GM18907 (cell line): ENCODE results near the gene DCP2.
A peak's percentile ranks its signal among the peaks of the same experiment; 100 is the strongest.
"Not testable (repeated sequence)": the region's sequence is repeated elsewhere in the genome, so short reads cannot be mapped to it uniquely, and the experiment has no call there.

Source experiments
- ATAC-seq: cut with Tn5 transposase; IDR thresholded peaks from one replicate; pipeline ENCODE4 v1.9.1; 2021; ENCODE audit warnings: mild to moderate bottlenecking, moderate library complexity; ENCODE audit not compliant: unreplicated experiment

Gene DCP2

DNA sequence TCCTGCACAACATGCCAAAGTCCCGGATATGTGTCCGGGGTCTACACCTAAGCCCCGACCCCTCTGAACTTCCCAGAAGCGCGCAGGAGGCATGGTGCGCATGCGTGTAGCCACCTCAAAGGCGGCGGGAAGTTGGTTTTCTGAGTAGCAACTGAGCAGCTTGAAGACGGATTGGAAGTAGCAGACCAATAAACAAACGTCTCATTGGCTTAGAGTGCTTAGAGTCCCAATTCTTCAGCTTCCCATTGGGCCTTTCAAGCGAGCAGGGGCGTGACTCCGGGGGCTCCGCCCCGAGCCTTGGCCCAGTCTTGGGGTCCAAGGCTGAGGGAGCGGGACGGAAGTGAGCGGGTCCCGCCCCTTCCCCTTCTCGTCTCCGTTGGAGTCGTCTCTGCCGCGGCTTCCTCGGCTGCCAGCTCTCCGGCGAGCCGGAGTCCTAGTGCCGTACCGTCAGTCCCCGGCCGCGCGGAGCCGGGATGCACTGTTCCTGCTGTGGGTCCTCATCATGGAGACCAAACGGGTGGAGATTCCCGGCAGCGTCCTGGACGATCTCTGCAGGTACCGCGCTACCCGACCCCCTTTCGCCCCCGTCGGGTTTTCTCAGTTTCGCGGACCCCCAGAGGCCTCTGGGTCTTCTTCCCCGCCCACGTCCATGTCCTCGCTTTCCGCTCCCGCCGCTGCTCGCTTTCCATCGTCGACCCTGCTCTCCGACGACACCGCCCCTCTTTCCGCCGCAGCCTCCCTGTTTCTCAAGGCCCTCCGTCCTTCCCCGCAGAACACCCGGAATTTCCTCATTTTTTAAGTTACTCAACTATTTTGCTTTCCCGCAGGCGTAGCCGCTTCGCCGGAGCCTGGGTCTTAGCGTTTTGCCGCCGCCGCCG, at the start of gene DCP2:
Gene DCP2 (plus strand): TSS at position 367 of the 878 bp plus-strand sequence. CDS start 136 bp downstream, at position 503.
- ATAC-seq = peak; percentile 98

DNA sequence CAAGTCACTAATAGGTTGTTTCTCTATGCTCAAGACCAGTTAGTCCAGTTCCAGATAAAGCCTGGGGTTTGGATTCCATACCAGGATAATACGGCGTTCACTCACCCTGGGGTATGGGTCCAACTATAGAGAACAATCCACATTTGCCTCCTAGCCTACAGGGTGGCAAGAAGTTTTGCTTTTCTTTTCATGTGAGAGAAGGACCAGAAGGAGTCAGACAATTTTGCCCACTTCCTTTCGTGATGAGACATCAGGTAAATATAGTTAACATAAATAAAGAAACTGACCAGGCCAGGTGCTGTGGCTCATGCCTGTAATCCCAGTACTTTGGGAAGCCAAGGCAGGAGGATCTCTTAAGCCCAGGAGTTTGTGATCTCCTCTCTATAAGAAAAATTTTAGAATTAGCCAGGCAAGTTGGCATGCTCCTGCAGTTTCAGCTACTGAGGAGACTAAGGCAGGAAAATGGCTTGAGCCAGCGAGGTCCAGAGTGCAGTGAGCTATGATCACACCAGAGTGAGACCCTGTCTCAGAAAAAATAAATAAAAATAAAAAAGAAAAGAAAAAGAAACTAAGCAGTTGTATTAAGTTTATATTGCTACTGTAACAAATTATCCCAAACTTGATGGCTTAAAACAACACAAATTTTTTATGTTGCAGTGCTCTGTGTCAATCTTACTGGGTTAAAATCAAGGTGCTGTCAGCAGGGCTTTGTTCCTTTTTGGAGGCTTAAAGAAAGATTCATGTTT, 47.1 kb upstream of the DCP2 start:
- ATAC-seq = peak; percentile 81

DNA sequence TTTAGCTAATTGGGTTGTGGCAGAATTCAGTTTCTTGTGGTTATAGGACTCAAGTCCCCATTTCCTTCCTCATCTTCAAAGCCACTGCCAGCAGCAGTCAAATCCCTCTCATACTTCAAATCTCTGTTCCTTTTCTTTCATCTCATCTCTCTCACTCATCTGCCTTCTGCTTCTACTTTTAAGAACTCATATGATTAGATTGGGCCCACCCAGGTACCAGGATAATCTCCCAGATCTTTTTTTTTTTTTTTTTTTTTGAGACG, 46.6 kb upstream of the DCP2 start:
- peak; percentile 41 for ATAC-seq

DNA sequence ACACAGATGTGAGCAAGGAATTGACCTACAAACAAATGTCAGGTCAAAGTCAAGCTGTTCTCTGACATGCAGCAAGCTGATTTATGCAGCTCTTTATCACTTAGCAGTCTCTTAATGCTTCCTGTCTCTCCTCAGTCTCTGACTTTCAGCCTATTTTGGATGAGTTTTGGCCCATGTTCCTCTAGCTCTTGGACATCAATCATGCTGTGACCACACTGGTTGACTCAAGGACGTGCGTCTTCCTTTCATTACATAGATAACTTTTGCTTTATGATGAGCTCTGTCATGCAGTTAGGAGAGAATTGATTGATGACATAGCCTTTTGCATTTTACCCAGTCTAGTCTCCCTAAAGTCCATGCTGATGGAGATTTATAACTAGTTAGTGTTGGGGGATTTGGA, 45.1 kb upstream of the DCP2 start:
- no peak for ATAC-seq

DNA sequence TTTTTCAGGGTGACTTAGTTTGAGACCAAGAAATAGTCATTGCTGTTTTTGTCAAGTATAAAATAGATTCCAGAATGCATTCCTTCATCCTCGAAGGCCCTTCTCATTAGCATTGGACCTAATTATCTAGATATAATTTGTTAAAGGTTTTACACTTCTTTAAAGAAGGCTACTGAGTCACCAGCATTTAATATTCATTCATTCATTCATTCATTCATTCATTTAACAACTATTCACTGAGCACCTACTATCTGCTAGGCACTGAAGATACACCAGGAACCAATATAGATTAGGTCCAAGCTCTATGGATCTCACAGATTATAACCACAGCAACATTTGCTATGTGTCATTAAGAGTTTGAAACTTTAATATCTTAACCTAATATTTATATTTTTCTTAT, 43.5 kb upstream of the DCP2 start:
- ATAC-seq = no peak

DNA sequence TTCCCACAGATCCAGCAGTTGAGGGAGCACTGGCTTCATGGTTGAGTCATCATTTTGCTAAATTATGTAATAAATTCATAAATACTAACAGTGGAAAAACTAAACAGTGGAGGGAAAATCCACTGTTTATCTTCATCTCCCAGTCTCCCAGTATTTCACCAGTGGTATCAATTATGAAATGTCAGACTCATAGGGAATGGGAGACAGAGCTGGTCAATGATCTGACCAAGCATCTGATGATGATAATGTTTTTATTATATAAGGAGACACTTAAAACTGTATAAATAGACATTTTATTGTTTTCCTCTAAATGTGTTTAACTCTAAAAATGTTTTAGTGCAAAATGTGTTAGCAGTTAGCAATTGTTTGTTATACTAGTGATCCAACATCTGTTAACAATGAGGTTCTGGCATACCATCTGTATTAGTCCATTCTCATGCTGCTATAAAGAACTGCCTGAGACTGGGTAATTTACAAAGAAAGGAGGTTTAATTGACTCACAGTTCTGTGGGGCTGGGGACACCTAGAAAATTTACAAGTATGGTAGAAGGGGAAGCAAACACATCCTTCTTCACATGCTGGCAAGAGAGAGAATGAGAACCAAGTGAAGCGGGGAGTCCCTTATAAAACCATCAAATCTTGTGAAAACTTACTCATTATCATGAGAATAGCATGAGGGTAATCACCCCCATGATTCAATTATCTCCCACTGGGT, 42.8 kb upstream of the DCP2 start:
- no peak for ATAC-seq

DNA sequence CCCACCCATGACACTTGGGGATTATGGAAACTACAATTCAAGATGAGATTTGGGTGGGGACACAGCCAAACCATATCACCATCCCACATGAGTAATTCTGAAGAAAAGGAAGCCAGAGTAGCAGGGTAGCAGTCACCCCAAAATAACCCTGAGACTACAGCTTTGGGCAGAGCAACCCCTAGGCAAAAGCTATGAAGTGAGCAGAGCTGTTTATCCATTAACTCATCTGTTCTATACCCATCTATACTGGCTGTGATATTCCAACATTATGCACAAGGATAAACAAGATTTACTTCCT, 42.3 kb upstream of the DCP2 start:
- ATAC-seq = no peak

DNA sequence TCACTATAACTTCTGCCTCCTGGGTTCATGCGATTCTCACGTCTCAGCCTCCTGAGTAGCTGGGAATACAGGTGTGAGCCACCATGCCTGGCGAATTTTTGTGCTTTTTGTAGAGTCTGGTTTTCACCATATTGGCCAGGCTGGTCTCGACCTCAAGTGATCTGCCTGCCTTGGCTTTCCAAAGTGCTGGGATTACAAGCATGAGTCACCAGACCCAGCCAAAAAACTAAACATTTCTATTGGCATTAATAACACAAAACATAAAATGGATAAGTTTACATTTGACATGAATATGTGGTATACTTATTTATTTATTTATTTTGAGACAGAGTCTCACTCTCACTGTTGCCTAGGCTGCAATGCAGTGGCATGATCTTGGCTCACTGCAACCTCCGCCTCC, 40.9 kb upstream of the DCP2 start:
- no peak for ATAC-seq

DNA sequence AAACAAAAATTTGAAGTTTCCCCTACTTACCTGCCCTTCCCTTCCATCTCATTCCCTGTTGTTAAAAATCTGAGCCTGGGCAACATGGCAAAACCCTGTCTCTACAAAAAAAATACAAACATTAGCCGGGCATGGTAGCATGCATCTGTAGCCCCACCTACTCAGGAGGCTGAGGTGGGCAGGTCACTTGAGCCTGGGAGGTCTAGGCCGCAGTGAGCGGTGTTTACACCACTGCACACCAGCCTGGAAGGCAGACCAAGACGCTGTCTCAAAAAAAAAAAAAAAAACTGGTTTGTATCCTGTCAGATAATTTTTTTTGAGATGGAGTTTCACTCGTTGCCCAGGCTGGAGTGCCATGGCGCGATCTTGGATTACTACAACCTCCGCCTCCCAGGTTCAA, 38.3 kb upstream of the DCP2 start:
- no peak for ATAC-seq

DNA sequence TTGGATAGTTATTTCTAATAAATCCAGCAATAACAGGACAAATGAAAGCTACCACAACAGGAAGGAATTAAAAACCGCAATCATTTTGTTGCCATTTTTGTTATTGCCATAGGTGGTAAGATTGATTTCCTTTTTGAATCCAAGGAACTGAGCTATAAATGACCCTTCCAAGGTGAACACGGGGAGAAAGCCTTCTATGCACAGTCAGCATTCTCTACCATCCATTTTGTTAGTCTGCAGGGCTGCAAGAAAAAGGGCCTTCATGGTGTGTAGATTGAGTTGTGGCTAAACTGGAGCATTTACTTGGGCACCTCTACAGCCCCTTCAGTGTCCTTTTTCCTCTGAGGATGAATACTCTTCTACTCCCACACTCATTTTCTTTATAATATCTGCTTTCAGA, 35.9 kb upstream of the DCP2 start:
- no peak for ATAC-seq

DNA sequence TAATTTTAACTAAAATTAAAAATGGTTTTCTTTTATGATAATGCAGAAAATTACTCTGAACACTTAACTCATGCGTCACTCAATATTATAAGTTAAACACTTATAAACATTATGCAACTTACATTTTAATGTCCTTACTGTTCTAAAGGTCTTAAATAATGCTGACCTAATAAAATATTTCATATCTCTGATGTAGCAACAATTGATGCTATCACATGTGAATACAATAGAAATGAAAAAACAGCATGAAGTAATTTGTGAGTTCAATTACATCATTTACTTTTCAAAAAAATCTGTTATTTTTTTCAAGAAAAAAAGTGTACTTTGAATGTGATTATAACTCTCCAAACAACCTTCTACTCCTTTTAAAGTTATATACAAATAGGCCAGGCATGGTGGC, 28.1 kb upstream of the DCP2 start:
- ATAC-seq = no peak

DNA sequence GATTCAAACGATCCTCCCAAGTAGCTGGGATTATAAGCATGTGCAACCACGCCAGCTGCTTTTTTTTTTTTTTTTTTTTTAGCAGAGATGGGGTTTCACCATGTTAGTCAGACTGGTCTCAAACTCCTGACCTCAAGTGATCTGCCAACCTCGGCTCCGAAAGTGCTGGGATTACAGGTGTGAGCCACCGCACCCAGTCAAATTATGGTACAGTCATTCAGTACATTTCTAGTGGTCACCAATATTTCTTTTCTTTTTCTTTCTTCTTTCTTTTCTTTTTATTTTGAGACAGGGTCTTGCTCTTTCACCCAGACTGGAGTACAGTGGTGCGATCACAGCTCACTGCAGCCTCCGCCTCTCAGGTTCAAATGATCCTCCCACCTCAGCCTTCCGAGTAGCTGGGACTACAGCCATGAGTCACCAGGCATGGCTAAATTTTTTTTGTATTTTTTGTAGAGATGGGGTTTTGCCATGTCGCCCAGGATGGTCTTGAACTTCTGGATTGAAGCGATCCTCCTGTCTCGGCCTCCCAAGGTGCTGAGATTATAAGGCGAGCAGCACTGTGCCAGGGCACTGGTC, 25.4 kb upstream of the DCP2 start:
- peak; percentile 96 for ATAC-seq

DNA sequence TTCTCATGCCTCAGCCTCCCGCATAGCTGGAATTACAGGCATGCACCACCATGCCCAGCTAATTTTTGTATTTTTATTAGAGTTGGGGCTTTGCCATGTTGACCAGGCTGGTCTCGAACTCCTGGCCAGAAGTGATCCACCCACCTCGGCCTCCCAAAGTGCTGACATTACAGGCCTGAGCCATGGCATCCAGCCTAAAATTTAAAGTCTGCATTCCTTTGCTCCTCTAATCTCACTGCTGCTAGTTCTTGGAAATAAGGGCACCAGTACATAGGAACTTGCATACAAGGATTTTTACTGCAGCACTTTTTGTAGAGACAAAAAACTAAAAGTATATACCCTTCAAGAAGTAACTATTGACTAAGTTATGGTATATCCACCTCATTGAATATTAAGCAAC, 20.0 kb upstream of the DCP2 start:
- ATAC-seq = no peak

DNA sequence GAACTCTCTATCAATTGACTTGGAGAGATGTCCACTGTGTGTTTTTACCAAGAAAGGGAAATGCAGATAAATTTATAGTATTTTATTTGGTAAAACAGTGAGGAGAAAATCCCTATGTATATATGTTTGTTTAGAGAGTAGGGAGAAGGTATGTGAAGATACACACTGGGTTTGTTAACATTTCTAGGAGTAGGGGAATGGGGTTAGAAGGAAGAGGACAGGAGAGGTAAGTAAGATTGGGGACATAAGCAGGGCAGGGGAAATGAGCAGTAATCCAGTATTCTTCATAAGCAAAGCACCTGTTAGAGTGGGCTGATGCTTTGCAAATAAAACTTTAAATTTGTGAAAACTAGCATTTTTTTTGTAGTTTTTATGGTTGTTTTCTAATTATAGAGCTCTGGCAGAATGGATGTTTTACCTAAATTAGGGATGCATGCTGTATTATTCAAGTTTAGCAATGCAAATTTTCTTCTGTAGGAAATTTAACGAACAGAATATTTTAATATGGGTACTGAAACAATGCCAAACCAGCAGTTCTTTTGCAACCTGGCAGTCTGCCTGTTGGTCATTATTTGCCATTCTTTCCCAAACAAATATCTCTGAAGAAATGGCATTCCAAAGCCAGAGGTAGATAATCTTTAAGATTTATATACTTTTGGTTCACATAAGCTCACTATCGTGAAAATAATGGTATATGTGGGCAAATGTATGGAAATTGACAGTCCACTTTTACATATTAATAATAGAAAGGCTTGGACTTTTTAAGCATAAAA, 19.4 kb upstream of the DCP2 start:
- no peak for ATAC-seq

DNA sequence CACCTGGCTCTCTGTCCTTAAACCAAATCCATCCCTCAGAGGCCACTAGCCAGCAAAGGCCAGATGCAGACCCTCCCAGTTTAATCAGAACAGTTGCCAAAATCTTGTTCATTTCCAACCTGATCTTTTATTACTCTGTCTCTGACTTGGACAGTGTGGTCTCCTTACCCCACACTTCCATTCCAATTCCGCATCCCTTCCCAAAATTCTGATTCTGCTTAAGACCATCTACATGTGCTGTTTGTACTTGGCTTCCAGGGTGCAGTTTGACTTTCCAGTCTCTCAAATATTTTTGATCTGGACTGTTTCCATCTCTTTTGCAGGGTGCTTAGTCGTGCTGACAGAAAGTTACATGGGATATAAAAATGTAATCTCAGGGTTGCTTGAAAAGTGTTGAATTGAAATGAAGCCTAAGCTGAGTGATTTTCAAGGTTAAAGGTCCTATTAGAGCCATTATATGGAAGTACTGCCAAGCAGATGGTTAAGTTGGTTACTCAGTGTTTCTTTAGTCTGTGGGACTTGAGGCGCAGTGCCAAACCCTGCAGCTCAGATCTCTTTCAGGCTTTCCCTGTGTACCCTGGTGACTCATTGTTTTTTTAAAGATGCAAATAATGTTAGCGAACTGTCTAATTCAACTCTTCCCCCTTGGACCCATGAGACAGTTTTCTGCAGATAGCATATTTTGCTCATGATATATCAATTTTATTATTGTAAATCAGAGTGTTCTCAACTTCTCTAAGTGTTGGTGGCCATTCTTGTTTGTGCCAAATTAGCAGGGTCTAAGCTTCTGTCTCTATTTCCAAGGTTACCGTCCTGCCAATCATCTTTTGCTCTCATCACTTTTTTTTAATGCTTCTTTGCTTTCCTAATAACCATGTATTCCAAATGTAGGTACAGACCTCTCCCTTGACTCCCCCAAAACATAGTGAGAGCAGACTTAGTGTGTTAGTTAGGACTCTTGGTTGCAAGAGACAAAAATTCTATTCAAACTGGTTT, 18.2 kb upstream of the DCP2 start:
- peak; percentile 87 for ATAC-seq

DNA sequence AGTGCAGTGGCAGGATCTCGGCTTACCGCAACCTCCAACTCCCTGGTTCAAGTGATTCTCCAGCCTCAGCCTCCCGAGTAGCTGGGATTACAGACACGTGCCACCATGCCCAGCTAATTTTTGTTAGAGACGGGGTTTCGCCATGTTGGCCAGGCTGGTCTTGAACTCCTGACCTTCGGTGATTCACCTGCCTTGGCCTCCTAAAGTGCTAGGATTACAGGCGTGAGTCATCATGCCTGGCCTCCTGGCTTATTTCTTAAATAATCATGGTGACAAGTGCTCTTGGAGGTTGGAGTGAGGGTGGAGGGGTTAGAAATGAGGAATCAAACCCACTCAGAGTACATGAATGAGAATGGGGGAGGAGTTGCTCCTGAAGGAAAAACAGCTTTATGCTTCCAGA, 16.7 kb upstream of the DCP2 start:
- not testable (repeated sequence) for ATAC-seq

DNA sequence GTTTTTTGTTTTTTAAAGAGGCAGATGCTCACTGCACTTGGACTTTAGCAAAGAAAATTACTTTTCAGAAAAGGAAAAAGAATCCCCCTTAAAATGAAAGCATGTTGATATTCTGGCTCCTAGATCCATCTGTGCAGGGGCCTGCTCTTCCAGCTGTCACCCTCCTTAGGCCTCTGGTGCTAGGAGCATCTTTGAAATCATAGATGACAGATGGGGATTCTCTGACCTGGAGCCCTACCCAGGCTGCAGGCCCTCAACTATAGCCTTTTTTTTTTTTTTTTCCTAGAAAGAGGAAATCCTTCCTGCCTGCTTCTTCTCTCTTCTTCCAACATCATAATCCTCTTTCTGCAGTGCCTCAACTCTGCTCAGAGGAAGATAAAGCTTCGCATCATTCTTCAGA, 16.3 kb upstream of the DCP2 start:
- ATAC-seq = no peak

DNA sequence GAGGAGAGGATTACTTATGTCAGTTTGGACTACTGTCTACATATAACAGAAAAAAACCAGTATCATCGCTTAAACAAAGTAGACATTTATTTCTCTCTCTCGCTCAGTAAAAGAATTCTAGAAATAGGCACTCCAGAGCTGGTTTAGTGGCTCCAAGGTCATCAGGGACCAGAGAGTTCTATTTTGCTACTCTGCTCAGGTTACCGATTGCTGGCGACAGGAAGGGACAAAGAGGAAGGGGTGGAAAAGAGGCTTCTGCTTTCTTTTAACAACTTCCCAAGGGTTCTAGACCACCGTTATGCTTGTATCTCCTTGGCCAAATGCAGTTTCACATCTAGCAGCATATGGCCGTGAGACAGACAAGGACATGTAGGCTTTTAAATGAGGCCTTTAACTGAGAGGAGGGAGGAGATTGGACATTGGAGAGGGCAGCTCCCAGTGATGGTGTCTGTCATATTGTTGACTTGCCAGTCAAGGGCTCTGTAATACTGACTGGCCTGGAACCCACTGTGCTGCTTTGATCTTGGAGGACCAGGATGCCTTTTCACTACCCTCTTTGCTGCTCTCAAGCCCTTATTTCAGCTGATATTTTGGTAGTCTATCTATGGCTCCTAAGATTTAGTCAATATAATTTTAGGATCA, 15.6 kb upstream of the DCP2 start:
- no peak for ATAC-seq

DNA sequence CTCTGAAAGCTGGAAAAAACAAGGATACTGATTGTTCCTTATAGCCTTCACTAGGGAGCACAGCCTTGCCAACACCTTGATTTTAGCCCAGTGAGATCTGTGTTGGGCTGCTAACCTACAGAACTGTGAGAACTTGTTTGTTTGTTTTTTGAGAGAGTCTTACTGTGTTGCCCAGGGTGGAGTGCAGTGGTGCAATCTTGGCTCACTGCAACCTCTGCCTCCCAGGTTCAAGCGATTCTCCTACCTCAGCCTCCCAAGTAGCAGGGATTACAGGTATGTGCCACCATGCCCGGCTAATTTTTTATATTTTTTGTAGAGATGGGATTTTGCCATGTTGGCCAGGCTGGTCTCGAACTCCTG, 13.2 kb upstream of the DCP2 start:
- not testable (repeated sequence) for ATAC-seq
